GM18517 (cell line): ENCODE measurements around the gene SRRM2.

Experiments
- ATAC-seq: cut with Tn5 transposase; IDR thresholded peaks from one replicate; pipeline ENCODE4 v1.9.1; 2021; ENCODE audit warnings: mild to moderate bottlenecking, moderate library complexity; ENCODE audit not compliant: unreplicated experiment

SRRM2 gene

GRCh38 chr16:2752035-2752849, at the start of gene SRRM2:
Gene SRRM2 (plus strand): TSS chr16:2752638. CDS start chr16:2756365, 3,727 bp downstream.
- ATAC-seq = peak; percentile 75

GRCh38 chr16:2702871-2703745, 49.3 kb upstream of the SRRM2 start:
- ATAC-seq = no peak

GRCh38 chr16:2704166-2704982, 48.1 kb upstream of the SRRM2 start:
- ATAC-seq = no peak

GRCh38 chr16:2704983-2705275, 47.5 kb upstream of the SRRM2 start:
- ATAC-seq = no peak

- no peak for ATAC-seq
Measured at GRCh38 chr16:2705351-2705750, 47.1 kb upstream of the SRRM2 start.

GRCh38 chr16:2706085-2706484, 46.4 kb upstream of the SRRM2 start:
- ATAC-seq = no peak

GRCh38 chr16:2706611-2707311, 45.7 kb upstream of the SRRM2 start:
- no peak for ATAC-seq

- ATAC-seq = no peak
Measured at GRCh38 chr16:2707368-2708289, 44.8 kb upstream of the SRRM2 start.

- ATAC-seq = no peak
Measured at GRCh38 chr16:2708290-2708639, 44.2 kb upstream of the SRRM2 start.

GRCh38 chr16:2708955-2709587, 43.4 kb upstream of the SRRM2 start:
- ATAC-seq = no peak

- ATAC-seq = no peak
Measured at GRCh38 chr16:2709588-2709984, 42.9 kb upstream of the SRRM2 start.

- no peak for ATAC-seq
Measured at GRCh38 chr16:2710021-2710710, 42.3 kb upstream of the SRRM2 start.

- ATAC-seq = no peak
Measured at GRCh38 chr16:2710711-2711231, 41.7 kb upstream of the SRRM2 start.

GRCh38 chr16:2711370-2712062, 40.9 kb upstream of the SRRM2 start:
- ATAC-seq = no peak

GRCh38 chr16:2712063-2712441, 40.4 kb upstream of the SRRM2 start:
- no peak for ATAC-seq

GRCh38 chr16:2712546-2712945, 39.9 kb upstream of the SRRM2 start:
- no peak for ATAC-seq

GRCh38 chr16:2713523-2713922, 38.9 kb upstream of the SRRM2 start:
- no peak for ATAC-seq
